Esophagus squamous epithelium (tissue), 5 donors: ENCODE data around the gene CHAD. TPM values are rescaled to one million over a fixed set of nuclear protein-coding genes. Genes with fewer than 3 reads are reported as not detected.
A peak's percentile ranks its signal among the peaks of the same experiment; 100 is the strongest.

Experiments
- DNase-seq: peaks from one replicate; lab custom pipeline; 2025; lab: John Stamatoyannopoulos, UW
- H3K27ac ChIP-seq, 4 donors: fragments of 200-600 bp; sonication (generic); one replicate each; pipeline ENCODE4 v1.5.1; 2016 to 2019; ENCODE audit warnings: mild to moderate bottlenecking in 1 of 4
- H3K27me3 ChIP-seq, 4 donors: fragments of 200-600 bp; sonication (generic); 1 replicate in 3 of 4; 2 replicates in 1 of 4; pipeline versions ENCODE4 v1.5.1 to v1.6.0; 2017 to 2021; ENCODE audit warnings: antibody characterized with exemption in 1 of 4
- H3K36me3 ChIP-seq, 3 donors: fragments of 200-600 bp; sonication (generic); one replicate each; pipeline ENCODE4 v1.5.1; 2016 to 2019
- H3K4me1 ChIP-seq, 3 donors: fragments of 200-600 bp; sonication (generic); one replicate each; pipeline ENCODE4 v1.5.1; 2017 to 2019
- H3K4me3 ChIP-seq, 4 donors: fragments of 200-600 bp; sonication (generic); 1 replicate in 3 of 4; 2 replicates in 1 of 4; pipeline ENCODE4 v1.5.1; 2016 to 2019; ENCODE audit warnings: mild to moderate bottlenecking in 2 of 4, moderate library complexity in 1 of 4
- H3K9me3 ChIP-seq, 3 donors: fragments of 200-600 bp; sonication (generic); one replicate each; pipeline ENCODE4 v1.5.1; 2016 to 2019
- CTCF ChIP-seq, 6 experiments: fragments of 450-650 bp in 4 of 6; fragments of 200-600 bp in 2 of 6; sonication (generic) in 2 of 6; IDR thresholded peaks; one replicate each; pipeline ENCODE4 v1.5.1; 2016 to 2019; ENCODE audit warnings: antibody characterized with exemption in 6 of 6, mild to moderate bottlenecking in 4 of 6, moderate library complexity in 4 of 6
- POLR2A ChIP-seq, 4 donors: fragments of 450-650 bp; IDR thresholded peaks; one replicate each; pipeline ENCODE4 v1.6.1; 2017; ENCODE audit warnings: antibody characterized with exemption in 4 of 4, mild to moderate bottlenecking in 4 of 4, moderate library complexity in 3 of 4
- WGBS, 2 donors: methylation state at CpG; one replicate each; pipeline ENCODE4 v1.1.5; 2018; 5-methylcytosine and 5-hydroxymethylcytosine counted together
- intact Hi-C: fragments of 100-400 bp; cut with DNase I; formaldehyde crosslinking; loops from one replicate; pipeline ENCODE4 v1.15.0; 2022
- total RNA-seq, 4 donors: library from RNA; depleted of rRNA; stranded (reverse); fragments of >200 nt; gene quantifications; one replicate each; pipeline ENCODE4 v1.1.0, GENCODE V29; 2016
- donor health status: DM: yes; HTN: yes; CAD: no.

CHAD gene
- total RNA-seq, 4 donors from 2014 or later, result 0.19 to 0.80 TPM; not detected in 2

- Histone ChIP-seq H3K27me3 (no peaks in the 10 kb centered on the region), H3K4me3 (no peak overlapping the region), H3K9me3 (no peaks in the 10 kb centered on the region), H3K4me1 (peaks cover 0 to 12% (median 0%) of the 10 kb centered on the region in 3 donors), H3K27ac (no peak overlapping the region), H3K36me3 (no peaks in the 10 kb centered on the region)
- WGBS, 2 donors, result 38 to 51% methylated on average over 3 of the region's 3 CpGs
- TF ChIP-seq POLR2A (IDR thresholded peaks at IDR 0.05), result no peak
- no peak for DNase-seq
- intact Hi-C loops, result no loop called here
Observed at GRCh38 chr17:50493744-50494143, 25.1 kb upstream of the CHAD start.

DNA sequence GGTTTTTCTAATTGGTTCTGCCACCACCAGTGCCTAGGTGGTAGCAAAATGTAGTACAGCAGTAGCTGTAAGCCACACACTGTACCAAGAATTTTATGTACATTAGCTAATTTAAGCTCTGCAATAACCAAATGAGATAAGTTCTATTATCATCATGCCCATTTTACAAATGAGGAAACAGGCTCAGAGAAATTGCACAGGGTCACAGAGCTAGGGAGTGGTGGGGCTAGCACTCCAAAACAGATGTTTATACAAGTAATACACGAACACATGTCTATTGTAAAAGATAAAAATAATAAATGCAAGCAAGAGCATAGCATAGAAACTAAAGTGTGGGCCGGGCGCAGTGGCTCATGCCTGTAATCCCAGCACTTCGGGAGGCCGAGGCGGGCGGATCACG, 23.5 kb upstream of the CHAD start:
- no peak for DNase-seq
- no peaks in the 10 kb centered on the region for H3K27me3 ChIP-seq
- H3K27ac ChIP-seq, result no peak overlapping the region
- intact Hi-C loops, result no loop called here
- peaks cover 5 to 15% (median 5%) of the 10 kb centered on the region in 3 donors for H3K4me1 ChIP-seq
- TF ChIP-seq POLR2A (IDR thresholded peaks at IDR 0.05), result no peak
- TF ChIP-seq CTCF (IDR thresholded peaks at IDR 0.05), result no peak
- H3K36me3 ChIP-seq, result peaks cover 0 to 2% (median 0%) of the 10 kb centered on the region in 3 donors
- no peak overlapping the region for H3K4me3 ChIP-seq
- H3K9me3 ChIP-seq, result no peaks in the 10 kb centered on the region
- WGBS, 2 donors, result 81 to 87% methylated on average over 8 of the region's 8 CpGs

- Histone ChIP-seq H3K27me3 (no peaks in the 10 kb centered on the region), H3K4me3 (no peak overlapping the region), H3K36me3 (peaks cover 0 to 10% (median 0%) of the 10 kb centered on the region in 3 donors), H3K27ac (no peak overlapping the region), H3K4me1 (peaks cover 5 to 20% (median 5%) of the 10 kb centered on the region in 3 donors), H3K9me3 (no peaks in the 10 kb centered on the region)
- WGBS, 2 donors, result 19 to 21% methylated on average over 1 of the region's 1 CpG
- no peak for DNase-seq
- intact Hi-C loops, result no loop called here
- TF ChIP-seq CTCF (IDR thresholded peaks at IDR 0.05), result no peak
- TF ChIP-seq POLR2A (IDR thresholded peaks at IDR 0.05), result no peak
Observed at GRCh38 chr17:50491505-50491904, 22.8 kb upstream of the CHAD start.

GRCh38 chr17:50488880-50489279, 20.2 kb upstream of the CHAD start:
- intact Hi-C loops, result loop anchor here (10.0 kb wide), 1 partner anchor 136 kb away; no protein-coding TSS in a partner anchor
- H3K4me1 ChIP-seq, result peaks cover 5 to 20% (median 5%) of the 10 kb centered on the region in 3 donors
- no peak overlapping the region for H3K4me3 ChIP-seq
- peaks cover 0 to 33% (median 7%) of the 10 kb centered on the region in 3 donors for H3K36me3 ChIP-seq
- DNase-seq, result no peak
- no peak overlapping the region for H3K27ac ChIP-seq
- 92 to 100% methylated on average over 2 of the region's 2 CpGs for WGBS, 2 donors
- no peaks in the 10 kb centered on the region for H3K27me3 ChIP-seq
- TF ChIP-seq POLR2A (IDR thresholded peaks at IDR 0.05) (no peak), CTCF (IDR thresholded peaks at IDR 0.05) (no peak)
- H3K9me3 ChIP-seq, result no peaks in the 10 kb centered on the region

DNA sequence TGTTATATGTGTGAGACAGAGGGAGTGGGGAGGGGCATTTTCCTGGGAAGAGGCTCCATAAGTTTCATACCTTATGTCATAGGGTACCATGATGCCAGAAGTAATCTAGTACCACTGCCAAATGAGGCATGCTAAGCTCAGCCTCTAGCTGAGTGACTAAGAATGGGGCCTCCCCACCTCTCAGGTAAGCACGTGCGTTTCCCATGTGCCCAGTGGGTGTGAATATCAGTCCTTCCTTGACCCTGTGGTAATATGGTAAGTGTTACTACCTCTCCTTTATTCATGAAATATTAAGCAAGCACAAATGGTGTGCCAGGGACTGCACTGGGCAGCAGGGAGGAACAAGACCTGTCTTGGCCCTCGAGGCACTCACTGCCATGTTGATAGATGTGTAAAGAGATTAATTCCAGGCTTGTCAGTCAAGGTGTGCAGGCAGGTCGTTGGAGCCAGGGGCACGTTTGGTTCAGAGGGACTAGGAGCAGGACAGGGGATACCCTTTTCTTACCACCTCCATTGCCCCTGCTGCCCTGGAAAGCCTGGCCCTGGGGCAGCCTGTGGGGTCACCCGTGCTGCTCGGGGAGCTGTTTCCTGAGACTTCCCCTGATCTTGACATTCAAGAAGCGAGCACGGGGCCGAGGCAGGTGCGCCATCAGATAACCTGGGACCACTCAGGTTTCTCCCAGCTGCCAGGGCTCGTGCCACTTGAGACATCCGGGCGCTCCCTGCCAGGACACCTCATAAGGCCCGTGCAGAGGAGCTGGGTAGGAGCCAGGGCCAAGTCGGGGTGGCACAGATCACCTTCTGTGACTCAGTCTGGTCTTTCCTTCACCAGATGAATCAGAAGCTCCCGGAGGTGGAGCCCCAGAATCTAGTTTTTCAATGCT, 18.8 kb upstream of the CHAD start:
- Histone ChIP-seq H3K27ac (peak overlapping the region; percentile 5 to 79 (median 54)), H3K9me3 (no peaks in the 10 kb centered on the region), H3K36me3 (peaks cover 0 to 41% (median 10%) of the 10 kb centered on the region in 3 donors), H3K4me3 (no peak overlapping the region), H3K4me1 (peaks cover 5 to 30% (median 8%) of the 10 kb centered on the region in 3 donors), H3K27me3 (no peaks in the 10 kb centered on the region)
- WGBS, 2 donors, result 39 to 48% methylated on average over 7 to 9 of the region's 17 CpGs
- intact Hi-C loops, result loop anchor here (10.0 kb wide), 1 partner anchor 137 kb away; no protein-coding TSS in a partner anchor
- TF ChIP-seq POLR2A (IDR thresholded peaks at IDR 0.05) (no peak), CTCF (IDR thresholded peaks at IDR 0.05) (no peak)
- DNase-seq, result no peak
